H1 (cell line): Measurements from ENCODE around the gene TSPAN32. TPM values are rescaled to one million over a fixed set of nuclear protein-coding genes. Genes with fewer than 3 reads are reported as not detected.

Experiments used
- CTCF ChIA-PET: fragments of 300-600 bp; sonication (Branson Sonifier 250); formaldehyde crosslinking; loops from one replicate; lab custom pipeline; 2021; ENCODE audit not compliant: partially characterized antibody; lab: Charles Lee
- POLR2A ChIA-PET: fragments of 300-600 bp; sonication (Branson Sonifier 250); formaldehyde crosslinking; loops from one replicate; lab custom pipeline; 2021; ENCODE audit warnings: inconsistent platforms; ENCODE audit not compliant: partially characterized antibody; lab: Charles Lee
- DNase-seq, 2 experiments: peaks; one replicate each; pipeline versions ENCODE4 v3.0.0 to v3.0.0-alpha.2; 2010 to 2022; ENCODE audit warnings: low spot score in 2 of 2, low read depth in 1 of 2, mixed read lengths in 1 of 2
- FAIRE-seq: peaks from 2 replicates; lab custom pipeline; 2011; peaks lifted over from hg19 to GRCh38; lab: Jason Lieb, UNC
- H2AFZ ChIP-seq: 2 replicates; pipeline ENCODE4 v1.8.1; 2012; ENCODE audit warnings: low read length, inconsistent platforms
- H2AK5ac ChIP-seq: 2 replicates; pipeline ENCODE4 v1.6.1; 2013; ENCODE audit warnings: low read depth, low read length
- H2BK120ac ChIP-seq: replicated peaks from 2 replicates; pipeline ENCODE3; 2013; ENCODE audit warnings: low read depth, low read length, inconsistent platforms
- H2BK12ac ChIP-seq: 2 replicates; pipeline ENCODE4 v1.6.1; 2013; ENCODE audit warnings: low read depth, low read length
- H2BK15ac ChIP-seq: 2 replicates; pipeline ENCODE4 v1.6.1; 2013; ENCODE audit warnings: low read length
- H2BK20ac ChIP-seq: 2 replicates; pipeline ENCODE4 v1.6.1; 2013; ENCODE audit warnings: low read length
- H2BK5ac ChIP-seq: 2 replicates; pipeline ENCODE4 v1.6.1; 2013; ENCODE audit warnings: low read depth, low read length
- H3K14ac ChIP-seq: 2 replicates; pipeline ENCODE4 v1.6.1; 2013; ENCODE audit warnings: inconsistent platforms; ENCODE audit not compliant: insufficient read length
- H3K18ac ChIP-seq: 2 replicates; pipeline ENCODE4 v1.6.1; 2013; ENCODE audit warnings: low read length; ENCODE audit errors: extremely low read depth
- H3K23ac ChIP-seq: 2 replicates; pipeline ENCODE4 v1.6.1; 2013; ENCODE audit warnings: inconsistent platforms; ENCODE audit not compliant: insufficient read length
- H3K23me2 ChIP-seq: 2 replicates; pipeline ENCODE4 v1.6.1; 2013; ENCODE audit warnings: low read depth, low read length
- H3K27ac ChIP-seq: 2 replicates; pipeline ENCODE4 v1.6.1; 2011; ENCODE audit warnings: low read depth, low read length, inconsistent platforms
- H3K27me3 ChIP-seq, 4 experiments: replicated peaks in 1 of 4; 1 replicate in 1 of 4; 2 replicates in 3 of 4; pipeline versions ENCODE4 v1.6.1 to v1.8.1; 2011 to 2013; ENCODE audit warnings: low read length in 3 of 4, mild to moderate bottlenecking in 3 of 4, inconsistent platforms in 2 of 4, mixed read lengths in 2 of 4, moderate library complexity in 1 of 4; ENCODE audit not compliant: control insufficient read depth in 3 of 4, insufficient read depth in 3 of 4; ENCODE audit errors: extremely low read depth in 1 of 4
- H3K36me3 ChIP-seq, 4 experiments: 2 replicates each; pipeline versions ENCODE4 v1.6.1 to v1.8.1; 2011 to 2013; ENCODE audit warnings: mild to moderate bottlenecking in 4 of 4, low read length in 3 of 4, moderate library complexity in 2 of 4, control low read depth in 1 of 4, inconsistent platforms in 1 of 4; ENCODE audit not compliant: insufficient read depth in 4 of 4, control insufficient read depth in 2 of 4
- H3K4ac ChIP-seq: replicated peaks from 2 replicates; pipeline ENCODE3; 2013; ENCODE audit warnings: low read length, low read depth, mixed read lengths, inconsistent platforms; ENCODE audit not compliant: insufficient read length
- H3K4me1 ChIP-seq, 4 experiments: replicated peaks in 1 of 4; 1 replicate in 1 of 4; 2 replicates in 3 of 4; pipeline versions ENCODE4 v1.6.1 to v1.8.1; 2011 to 2013; ENCODE audit warnings: low read length in 3 of 4, inconsistent platforms in 2 of 4, mixed read lengths in 1 of 4; ENCODE audit not compliant: insufficient read depth in 4 of 4, control insufficient read depth in 3 of 4
- H3K4me2 ChIP-seq, 2 experiments: 2 replicates each; pipeline versions ENCODE4 v1.6.1 to v1.8.1; 2011 to 2013; ENCODE audit warnings: low read depth in 2 of 2, low read length in 2 of 2, control low read depth in 1 of 2, inconsistent platforms in 1 of 2, mild to moderate bottlenecking in 1 of 2; ENCODE audit not compliant: insufficient read depth in 1 of 2
- H3K4me3 ChIP-seq, 4 experiments: fragments of 200-600, 300-600 bp in 1 of 4; sonication (generic), shearing (Covaris generic), sonication (Bioruptor Twin) in 1 of 4; 2 replicates each; pipeline versions ENCODE4 v1.5.1 to v1.8.1; 2011 to 2016; ENCODE audit warnings: low read length in 4 of 4, low read depth in 3 of 4, control low read depth in 2 of 4, inconsistent platforms in 2 of 4, mild to moderate bottlenecking in 2 of 4, mixed read lengths in 1 of 4, moderate library complexity in 1 of 4; ENCODE audit not compliant: insufficient read depth in 2 of 4; ENCODE audit errors: extremely low read depth in 1 of 4
- H3K56ac ChIP-seq: replicated peaks from 2 replicates; pipeline ENCODE3; 2013; ENCODE audit warnings: low read depth, mild to moderate bottlenecking, mixed read lengths, low read length, inconsistent platforms; ENCODE audit not compliant: insufficient read length
- H3K79me1 ChIP-seq: 2 replicates; pipeline ENCODE4 v1.6.1; 2013; ENCODE audit warnings: low read depth, low read length, control low read depth
- H3K79me2 ChIP-seq, 2 experiments: 2 replicates each; pipeline versions ENCODE4 v1.6.1 to v1.8.1; 2012 to 2013; ENCODE audit warnings: low read length in 2 of 2, mild to moderate bottlenecking in 2 of 2, inconsistent platforms in 1 of 2; ENCODE audit not compliant: insufficient read depth in 2 of 2, control insufficient read depth in 1 of 2
- H3K9ac ChIP-seq, 4 experiments: replicated peaks in 1 of 4; 1 replicate in 1 of 4; 2 replicates in 3 of 4; pipeline versions ENCODE4 v1.6.1 to v1.8.1; 2011 to 2013; ENCODE audit warnings: low read depth in 3 of 4, low read length in 3 of 4, control low read depth in 2 of 4, mild to moderate bottlenecking in 2 of 4, moderate library complexity in 2 of 4, inconsistent platforms in 1 of 4; ENCODE audit errors: extremely low read depth in 1 of 4
- H3K9me3 ChIP-seq, 2 experiments: 2 replicates each; pipeline versions ENCODE4 v1.6.1 to v1.8.1; 2012 to 2013; ENCODE audit warnings: mild to moderate bottlenecking in 2 of 2, moderate library complexity in 2 of 2, control low read depth in 1 of 2, inconsistent platforms in 1 of 2, low read depth in 1 of 2, low read length in 1 of 2, mixed read lengths in 1 of 2; ENCODE audit not compliant: insufficient read depth in 2 of 2
- H4K20me1 ChIP-seq, 2 experiments: replicated peaks in 1 of 2; 2 replicates each; pipeline versions ENCODE3 to v1.8.1; 2011 to 2013; ENCODE audit warnings: inconsistent platforms in 2 of 2, low read length in 2 of 2, mild to moderate bottlenecking in 1 of 2; ENCODE audit not compliant: insufficient read depth in 2 of 2, control insufficient read depth in 1 of 2
- H4K5ac ChIP-seq: 2 replicates; pipeline ENCODE4 v1.6.1; 2013; ENCODE audit warnings: low read length, low read depth, mixed read lengths, inconsistent platforms; ENCODE audit not compliant: insufficient read length
- H4K8ac ChIP-seq: 2 replicates; pipeline ENCODE4 v1.8.0; 2013; ENCODE audit warnings: mild to moderate bottlenecking, moderate library complexity, low read length, inconsistent platforms; ENCODE audit not compliant: insufficient read depth; ENCODE audit errors: extremely low read depth
- H4K91ac ChIP-seq: replicated peaks from 2 replicates; pipeline ENCODE3; 2013; ENCODE audit warnings: low read length, mixed read lengths, inconsistent platforms; ENCODE audit not compliant: insufficient read length
- CHD2 ChIP-seq: IDR thresholded peaks from 2 replicates; pipeline ENCODE4 v1.6.1; 2012; ENCODE audit warnings: low read length, improper control_type of control experiment
- CTBP2 ChIP-seq: IDR thresholded peaks from 2 replicates; pipeline ENCODE4 v1.7.0; 2011; ENCODE audit warnings: borderline replicate concordance, mild to moderate bottlenecking, moderate library complexity, mixed read lengths, low read length; ENCODE audit not compliant: insufficient read depth, insufficient read length
- EZH2 ChIP-seq: fragments of 200-600 bp; sonication (generic); IDR thresholded peaks from 2 replicates; pipeline ENCODE4 v1.7.1; 2012; ENCODE audit warnings: low read depth, mild to moderate bottlenecking, moderate library complexity, low read length, inconsistent platforms; ENCODE audit not compliant: severe bottlenecking
- MAFK ChIP-seq: IDR thresholded peaks from 2 replicates; pipeline ENCODE4 v1.6.1; 2012; ENCODE audit warnings: low read depth, mild to moderate bottlenecking, improper control_type of control experiment, low read length
- RFX5 ChIP-seq: IDR thresholded peaks from 2 replicates; pipeline ENCODE4 v1.6.1; 2011; ENCODE audit warnings: low read depth, low read length, improper control_type of control experiment, borderline replicate concordance
- SIRT6 ChIP-seq: IDR thresholded peaks from one replicate; pipeline ENCODE4 v1.7.1; 2012; ENCODE audit warnings: low read length, inconsistent platforms
- TBP ChIP-seq: IDR thresholded peaks from 2 replicates; pipeline ENCODE4 v1.6.1; 2011; ENCODE audit warnings: low read depth, low read length, improper control_type of control experiment
- WGBS, 2 experiments: shearing (Covaris generic) in 1 of 2; methylation state at CpG; one replicate each; pipeline versions ENCODE4 v1.1.6 to v1.1.7; 2013 to 2015; ENCODE audit warnings: low lambda C conversion rate in 2 of 2, mixed read lengths in 2 of 2, inconsistent platforms in 1 of 2, low coverage in 1 of 2, missing lambda C conversion rate in 1 of 2; ENCODE audit not compliant: insufficient replicate concordance in 2 of 2, insufficient coverage in 1 of 2, insufficient read length in 1 of 2; ENCODE audit errors: extremely low coverage in 1 of 2, missing lambda C conversion rate in 1 of 2; 5-methylcytosine and 5-hydroxymethylcytosine counted together
- polyA plus RNA-seq, 7 experiments: library from polyadenylated mRNA; depleted of rRNA in 3 of 7; stranded (reverse) in 5 of 7; unstranded in 2 of 7; fragments of >200 nt in 5 of 7; fragments of 200-250 nt in 2 of 7; gene quantifications; 1 replicate in 5 of 7; 2 replicates in 1 of 7; 4 replicates in 1 of 7; pipeline versions ENCODE4 v1.2.1 to v1.2.3, GENCODE V29; 2011 to 2013; ENCODE audit warnings: missing spikeins in 2 of 7, mixed read lengths in 2 of 7
- total RNA-seq: library from RNA; stranded (reverse); fragmentation: NEBNext Ultra II Directional; extraction: Animal tissue kit (Norgen Biotek cat#: 25700); gene quantifications from 2 replicates; pipeline ENCODE4 v1.2.1, GENCODE V29; 2021

TSPAN32 gene
- total and polyA plus RNA-seq, 2 of the 8 experiments (the other 6 are each of a cell fraction or from before 2014, with no cell fraction given): not detected

DNA sequence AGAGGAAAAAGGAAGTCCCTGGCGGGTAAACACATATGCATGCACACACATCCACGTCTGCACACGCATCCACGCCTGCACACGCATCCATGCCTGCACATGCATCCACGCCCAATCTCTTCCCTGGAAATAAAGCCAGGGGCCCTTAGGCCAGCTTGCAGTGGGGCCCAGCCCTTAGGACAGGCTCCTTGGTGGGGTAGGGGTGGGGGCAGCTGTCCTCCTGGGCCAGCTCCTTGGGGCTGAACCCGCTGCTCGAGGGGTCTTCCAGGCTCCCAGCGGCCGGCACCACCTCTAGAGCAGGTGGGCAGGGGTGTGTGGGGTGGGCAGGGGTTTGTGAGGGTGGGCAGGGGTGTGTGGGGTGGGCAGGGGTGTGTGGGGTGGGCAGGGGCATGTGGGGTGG is 2.0 kb upstream of the TSPAN32 start:
- peaks cover 0 to 2% (median 0%) of the 10 kb centered on the region in 4 experiments; a peak in 1 of 7 replicates for H3K27me3 ChIP-seq
- H3K9ac ChIP-seq: no peak overlapping the region
- no peak for FAIRE-seq
- peaks cover 0 to 2% of the 10 kb centered on the region in 2 experiments for H4K20me1 ChIP-seq
- H3K27ac ChIP-seq: no peak overlapping the region
- POLR2A ChIA-PET: interaction anchor here (1.7 kb wide), 1 partner anchor 101 kb away, joined by 5 read pairs; the partner anchor contains the start of gene TSSC4
- no peak overlapping the region for H4K91ac ChIP-seq
- no peaks in the 10 kb centered on the region for H3K36me3 ChIP-seq
- DNase-seq: no peak
- H3K18ac ChIP-seq: no peak overlapping the region
- H3K56ac ChIP-seq: no peak overlapping the region
- H2BK5ac ChIP-seq: no peak overlapping the region
- TF ChIP-seq MAFK (no peak), TBP (no peak), CTBP2 (no peak), RFX5 (no peak), EZH2 (no peak), CHD2 (no peak), SIRT6 (no peak)
- no peak overlapping the region for H2BK15ac ChIP-seq
- H2BK20ac ChIP-seq: no peak overlapping the region
- H4K8ac ChIP-seq: no peak overlapping the region
- H4K5ac ChIP-seq: no peak overlapping the region
- H3K23me2 ChIP-seq: no peaks in the 10 kb centered on the region
- no peak overlapping the region for H2AK5ac ChIP-seq
- no peak overlapping the region for H3K23ac ChIP-seq
- H2AFZ ChIP-seq: no peak overlapping the region
- no peaks in the 10 kb centered on the region for H3K79me2 ChIP-seq
- H3K14ac ChIP-seq: no peak overlapping the region
- no peak overlapping the region for H3K4me3 ChIP-seq
- WGBS, 2 experiments: 66% methylated on average over 6 of the region's 10 CpGs; no CpG with 5 or more reads in 1 of the 2 experiments
- H3K4ac ChIP-seq: no peak overlapping the region
- H3K4me2 ChIP-seq: no peak overlapping the region
- no peaks in the 10 kb centered on the region for H3K4me1 ChIP-seq
- CTCF ChIA-PET: interaction anchor here (0.8 to 14.9 kb wide), 30 partner anchors 10 to 165 kb away, joined by 3 to 333 read pairs (median 5); partner anchors contain the start of gene TH
- no peaks in the 10 kb centered on the region for H3K9me3 ChIP-seq
- H2BK12ac ChIP-seq: no peak overlapping the region
- no peak overlapping the region for H2BK120ac ChIP-seq
- no peaks in the 10 kb centered on the region for H3K79me1 ChIP-seq
